CD4-positive, alpha-beta T cell treated with Interleukin-21 for 1 hour (primary cell): ENCODE measurements around the gene THOC6.
"Not testable (repeated sequence)": the region's sequence is repeated elsewhere in the genome, so short reads cannot be mapped to it uniquely, and the experiment has no call there.

Experiments
- DNase-seq: peaks from one replicate; pipeline ENCODE4 v3.0.0-alpha.2; 2020

THOC6 gene

DNA sequence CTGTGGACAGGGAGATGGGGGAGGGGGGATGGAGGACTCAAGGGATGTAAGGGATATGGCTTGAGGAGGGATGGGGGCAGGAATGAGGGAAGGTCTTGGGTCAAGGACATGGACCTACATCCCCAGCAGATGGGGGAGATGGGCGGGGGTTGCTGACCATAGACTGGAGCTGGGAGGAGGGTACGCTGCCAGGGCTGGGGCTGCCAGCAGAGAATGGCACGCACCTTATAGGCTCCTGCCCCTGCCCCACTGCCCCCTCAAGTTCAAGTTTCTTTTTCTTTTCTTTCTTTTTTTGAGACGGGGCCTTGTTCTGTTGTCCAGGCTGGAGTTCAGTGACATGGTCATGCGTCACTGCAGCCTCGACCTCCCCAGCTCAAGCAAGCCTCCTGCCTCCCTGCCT is 52.1 kb downstream of the THOC6 start:
- DNase-seq: not testable (repeated sequence)

DNA sequence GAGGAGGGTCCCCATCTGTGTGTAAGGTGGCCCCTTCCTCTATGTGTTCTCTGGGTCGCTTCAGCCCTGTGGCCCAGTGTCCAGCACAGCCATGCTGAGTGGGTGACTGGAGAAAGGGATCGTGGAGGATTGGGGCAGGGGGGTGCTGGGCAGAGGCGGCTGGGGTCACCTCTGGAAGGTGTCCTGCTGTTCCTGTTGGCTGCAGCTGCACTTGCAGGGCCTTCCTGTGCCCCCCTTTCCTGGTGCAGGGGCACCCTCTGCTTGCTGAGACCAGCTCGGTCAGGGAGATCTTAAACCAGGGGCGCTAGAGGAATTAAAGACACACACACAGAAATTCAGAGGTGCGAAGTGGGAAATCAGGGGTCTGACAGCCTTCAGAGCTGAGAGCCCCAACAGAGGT is 52.7 kb downstream of the THOC6 start:
- no peak for DNase-seq
